ENCODE data around the gene TMEM139.

TMEM139 gene

DNA sequence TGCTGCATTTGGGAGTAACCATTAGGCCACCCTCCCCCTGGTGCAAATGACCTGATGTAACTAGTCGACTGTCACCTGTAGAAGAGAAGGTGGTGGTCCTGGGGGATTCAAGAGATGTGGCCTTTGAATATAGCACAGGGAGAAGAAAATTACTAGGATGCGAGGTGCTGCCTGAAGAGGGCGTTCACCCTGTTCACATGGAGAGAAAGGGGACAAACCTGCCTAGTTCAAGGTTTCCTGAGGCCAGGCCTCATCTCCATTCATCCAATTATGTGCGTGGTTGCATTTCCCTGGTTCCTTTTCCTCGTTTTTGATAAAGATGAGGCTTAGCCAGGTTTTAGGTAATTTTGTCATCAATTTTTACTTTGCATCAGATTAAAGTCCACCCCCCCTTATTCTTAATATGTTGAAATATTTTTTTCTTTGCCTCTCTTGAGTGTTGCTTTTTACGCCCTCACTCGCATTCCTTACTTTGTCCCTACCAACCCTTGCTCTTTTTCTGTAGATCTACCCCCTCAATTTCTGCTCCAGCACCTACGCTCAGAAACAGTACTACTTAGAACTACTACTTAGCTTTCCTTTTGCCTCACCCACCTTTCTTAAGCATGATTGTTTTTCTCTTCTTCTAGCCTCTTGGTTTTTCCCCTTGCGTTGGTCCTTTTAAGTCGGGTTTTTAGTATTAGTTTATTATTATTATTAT, 44.9 kb downstream of the TMEM139 start:
- DNase-seq = no peak

DNA sequence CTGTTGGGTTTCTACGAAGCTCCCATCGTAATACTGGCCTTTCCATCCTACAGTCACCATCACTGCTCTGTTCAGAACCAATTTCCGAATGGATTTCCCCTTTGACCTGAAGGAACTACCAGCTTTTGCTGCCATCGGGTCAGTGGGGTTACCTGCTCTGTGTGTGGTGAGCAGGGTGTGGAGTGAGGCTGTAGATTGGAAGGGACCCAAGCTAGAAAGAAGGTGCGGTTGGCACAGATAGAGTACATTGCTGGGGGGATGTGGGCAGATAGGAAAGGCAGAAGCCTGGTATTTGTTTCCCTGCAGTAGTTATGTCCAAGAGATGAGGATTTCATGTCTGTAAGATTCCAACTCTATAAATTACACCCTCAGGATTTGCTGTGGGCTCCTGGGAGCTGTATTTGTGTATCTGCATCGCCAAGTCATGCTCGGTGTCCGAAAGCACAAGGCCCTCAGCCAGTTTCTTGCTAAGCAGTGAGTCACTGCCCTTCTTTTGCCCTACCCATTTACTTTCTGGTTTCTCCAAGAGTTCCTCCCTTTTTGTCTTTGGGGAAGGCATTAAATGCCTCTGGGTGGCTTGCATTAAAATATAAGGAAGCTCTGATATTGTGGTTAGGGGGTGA, 46.5 kb downstream of the TMEM139 start:
- DNase-seq = no peak

DNA sequence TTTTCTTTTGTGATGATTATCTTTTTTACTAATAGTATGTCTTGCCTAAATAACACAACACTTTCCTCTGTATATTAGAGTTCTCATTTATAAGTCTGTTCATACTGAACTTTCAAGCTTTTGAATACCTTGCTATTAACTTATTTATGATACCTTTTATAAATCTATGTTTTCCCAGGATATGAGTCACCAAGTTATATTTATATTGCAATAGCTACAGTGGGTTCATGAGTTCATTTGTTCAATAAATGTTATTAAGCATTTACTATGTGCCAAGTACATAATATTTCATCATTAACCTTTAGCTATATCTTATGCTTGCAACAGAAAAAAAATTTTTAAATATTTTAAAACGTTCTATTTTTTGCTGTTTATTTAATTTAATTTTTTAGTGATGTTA, 49.5 kb downstream of the TMEM139 start:
- no peak for DNase-seq

DNA sequence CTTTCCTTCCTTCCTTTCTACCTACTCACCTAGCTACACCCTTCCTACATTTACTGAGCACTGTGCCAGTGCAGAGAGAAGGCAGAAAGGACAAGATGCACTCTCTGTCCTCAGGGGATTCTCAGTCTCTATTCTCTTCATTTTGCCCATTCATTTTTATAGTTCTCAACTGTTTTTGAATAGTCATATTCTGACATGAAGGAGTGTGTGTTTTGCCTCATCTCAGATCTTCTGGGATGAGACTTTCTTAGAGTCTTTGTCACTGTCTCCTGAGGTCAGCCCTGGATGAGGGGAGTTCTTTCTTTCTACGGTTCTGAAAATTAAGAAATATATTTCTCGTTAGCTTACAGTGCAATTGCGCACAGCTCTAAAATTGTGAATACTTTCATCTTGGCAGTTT, 52.5 kb downstream of the TMEM139 start:
- DNase-seq = no peak

All from activated CD4-positive, CD25-positive, alpha-beta regulatory T cell treated with anti-CD3 and anti-CD28 coated beads, Interleukin-2, amount 50 U/mL, for 72 hours (primary cell).